Stimulated activated memory B cell treated with anti-CD40 and anti-IgM and Interleukin-4, amounts not matched to agents 10 μg/mL and 1 μg/mL and 100 μg/mL, for 72 hours (primary cell): Measurements from ENCODE around the gene PER3.

Source experiments
- ATAC-seq: fragments of 150-1000 bp; cut with Tn5 transposase; 2 replicates; pipeline ENCODE4 v1.10.0; 2021
- H3K27ac Mint-ChIP-seq: one replicate; pipeline ENCODE4 v1.8.0; 2022; ENCODE audit warnings: mild to moderate bottlenecking, mixed read lengths
- H3K27me3 Mint-ChIP-seq: one replicate; pipeline ENCODE4 v1.8.0; 2022; ENCODE audit warnings: mixed read lengths
- H3K36me3 Mint-ChIP-seq: one replicate; pipeline ENCODE4 v1.8.0; 2022; ENCODE audit warnings: mixed read lengths
- H3K4me1 Mint-ChIP-seq: one replicate; pipeline ENCODE4 v1.8.0; 2022; ENCODE audit warnings: mixed read lengths
- H3K4me3 Mint-ChIP-seq: one replicate; pipeline ENCODE4 v1.8.0; 2022; ENCODE audit warnings: mild to moderate bottlenecking, moderate library complexity, mixed read lengths
- H3K9me3 Mint-ChIP-seq: one replicate; pipeline ENCODE4 v1.8.0; 2022; ENCODE audit warnings: mixed read lengths

PER3 gene

GRCh38 chr1:7842517-7842916, 58.4 kb downstream of the PER3 start:
- ATAC-seq: no peak
- Mint-ChIP-seq H3K9me3 (peaks cover 13% of the 10 kb centered on the region), H3K4me3 (no peak overlapping the region), H3K36me3 (peaks cover 43% of the 10 kb centered on the region), H3K27ac (no peak overlapping the region), H3K27me3 (no peaks in the 10 kb centered on the region), H3K4me1 (no peaks in the 10 kb centered on the region)

- no peak for ATAC-seq
- peaks cover 2% of the 10 kb centered on the region for H3K27me3 Mint-ChIP-seq
- H3K4me3 Mint-ChIP-seq: no peak overlapping the region
- H3K36me3 Mint-ChIP-seq: peaks cover 10% of the 10 kb centered on the region
- peaks cover 2% of the 10 kb centered on the region for H3K9me3 Mint-ChIP-seq
- no peaks in the 10 kb centered on the region for H3K4me1 Mint-ChIP-seq
- no peak overlapping the region for H3K27ac Mint-ChIP-seq
These were observed 61.7 kb downstream of the PER3 start for GRCh38 chr1:7845761-7846160.

GRCh38 chr1:7846656-7847055, 62.6 kb downstream of the PER3 start:
- Mint-ChIP-seq H3K4me1 (no peaks in the 10 kb centered on the region), H3K4me3 (no peak overlapping the region), H3K27ac (no peak overlapping the region), H3K9me3 (no peaks in the 10 kb centered on the region), H3K36me3 (peaks cover 7% of the 10 kb centered on the region), H3K27me3 (peaks cover 11% of the 10 kb centered on the region)
- ATAC-seq: no peak

- H3K27ac Mint-ChIP-seq: no peak overlapping the region
- H3K27me3 Mint-ChIP-seq: peaks cover 12% of the 10 kb centered on the region
- ATAC-seq: no peak
These were observed 63.5 kb downstream of the PER3 start for GRCh38 chr1:7847599-7847998.

GRCh38 chr1:7850786-7851185, 66.7 kb downstream of the PER3 start:
- H3K9me3 Mint-ChIP-seq: no peaks in the 10 kb centered on the region
- H3K27ac Mint-ChIP-seq: no peak overlapping the region
- peaks cover 21% of the 10 kb centered on the region for H3K27me3 Mint-ChIP-seq
- no peaks in the 10 kb centered on the region for H3K4me1 Mint-ChIP-seq
- no peak for ATAC-seq
- no peaks in the 10 kb centered on the region for H3K36me3 Mint-ChIP-seq
- no peak overlapping the region for H3K4me3 Mint-ChIP-seq

More at GRCh38 chr1:7847599-7847998, 63.5 kb downstream of the PER3 start:
- Mint-ChIP-seq H3K4me3 (no peak overlapping the region), H3K36me3 (peaks cover 7% of the 10 kb centered on the region), H3K4me1 (no peaks in the 10 kb centered on the region), H3K9me3 (no peaks in the 10 kb centered on the region)

GRCh38 chr1:7852804-7853683, 69.0 kb downstream of the PER3 start, which contains the start of gene UTS2:
Gene UTS2, minus strand, starts transcription at chr1:7853065. Its CDS starts 62 bp downstream, at chr1:7853003.
- peaks cover 12% of the 10 kb centered on the region for H3K4me1 Mint-ChIP-seq
- H3K27me3 Mint-ChIP-seq: peaks cover 21% of the 10 kb centered on the region
- H3K9me3 Mint-ChIP-seq: no peaks in the 10 kb centered on the region
- no peak within 1 kb of the TSS for H3K27ac Mint-ChIP-seq
- H3K36me3 Mint-ChIP-seq: no peaks in the 10 kb centered on the region
- ATAC-seq: no peak
- H3K4me3 Mint-ChIP-seq: no peak within 1 kb of the TSS

GRCh38 chr1:7853684-7854026, 69.6 kb downstream of the PER3 start:
- Mint-ChIP-seq H3K27me3 (peaks cover 21% of the 10 kb centered on the region), H3K9me3 (no peaks in the 10 kb centered on the region), H3K4me3 (no peak overlapping the region), H3K27ac (no peak overlapping the region), H3K4me1 (peaks cover 12% of the 10 kb centered on the region), H3K36me3 (no peaks in the 10 kb centered on the region)
- ATAC-seq: no peak

- H3K36me3 Mint-ChIP-seq: no peaks in the 10 kb centered on the region
- H3K9me3 Mint-ChIP-seq: no peaks in the 10 kb centered on the region
- H3K27me3 Mint-ChIP-seq: peaks cover 13% of the 10 kb centered on the region
- peaks cover 12% of the 10 kb centered on the region for H3K4me1 Mint-ChIP-seq
- peak; percentile 41 for ATAC-seq
- no peak overlapping the region for H3K4me3 Mint-ChIP-seq
- H3K27ac Mint-ChIP-seq: no peak overlapping the region
These were observed 72.3 kb downstream of the PER3 start for GRCh38 chr1:7856345-7856744.

GRCh38 chr1:7857000-7857399, 72.9 kb downstream of the PER3 start:
- Mint-ChIP-seq H3K36me3 (no peaks in the 10 kb centered on the region), H3K27ac (no peak overlapping the region), H3K9me3 (no peaks in the 10 kb centered on the region), H3K4me3 (no peak overlapping the region), H3K4me1 (peaks cover 12% of the 10 kb centered on the region), H3K27me3 (peaks cover 9% of the 10 kb centered on the region)
- no peak for ATAC-seq

- Mint-ChIP-seq H3K36me3 (no peaks in the 10 kb centered on the region), H3K9me3 (no peaks in the 10 kb centered on the region), H3K27me3 (peaks cover 5% of the 10 kb centered on the region), H3K4me3 (no peak overlapping the region), H3K4me1 (peaks cover 12% of the 10 kb centered on the region), H3K27ac (no peak overlapping the region)
- ATAC-seq: no peak
These were observed 73.9 kb downstream of the PER3 start for GRCh38 chr1:7857985-7858384.

- no peaks in the 10 kb centered on the region for H3K27me3 Mint-ChIP-seq
- no peak overlapping the region for H3K4me3 Mint-ChIP-seq
- no peaks in the 10 kb centered on the region for H3K9me3 Mint-ChIP-seq
- no peak for ATAC-seq
- H3K27ac Mint-ChIP-seq: no peak overlapping the region
- H3K36me3 Mint-ChIP-seq: no peaks in the 10 kb centered on the region
- H3K4me1 Mint-ChIP-seq: peaks cover 12% of the 10 kb centered on the region
These were observed 75.3 kb downstream of the PER3 start for GRCh38 chr1:7859406-7859805.

GRCh38 chr1:7860130-7860529, 76.0 kb downstream of the PER3 start:
- ATAC-seq: no peak
- Mint-ChIP-seq H3K27me3 (no peaks in the 10 kb centered on the region), H3K4me1 (peaks cover 12% of the 10 kb centered on the region), H3K27ac (no peak overlapping the region), H3K36me3 (no peaks in the 10 kb centered on the region), H3K9me3 (no peaks in the 10 kb centered on the region), H3K4me3 (no peak overlapping the region)

GRCh38 chr1:7861452-7861851, 77.4 kb downstream of the PER3 start:
- H3K27ac Mint-ChIP-seq: no peak overlapping the region
- no peak for ATAC-seq
- no peaks in the 10 kb centered on the region for H3K9me3 Mint-ChIP-seq
- peaks cover 10% of the 10 kb centered on the region for H3K27me3 Mint-ChIP-seq
- peaks cover 7% of the 10 kb centered on the region for H3K4me1 Mint-ChIP-seq
- no peaks in the 10 kb centered on the region for H3K36me3 Mint-ChIP-seq
- no peak overlapping the region for H3K4me3 Mint-ChIP-seq

- Mint-ChIP-seq H3K9me3 (no peaks in the 10 kb centered on the region), H3K36me3 (no peaks in the 10 kb centered on the region), H3K4me3 (no peak overlapping the region), H3K4me1 (no peaks in the 10 kb centered on the region), H3K27me3 (peaks cover 20% of the 10 kb centered on the region), H3K27ac (no peak overlapping the region)
- no peak for ATAC-seq
These were observed 78.3 kb downstream of the PER3 start for GRCh38 chr1:7862211-7863060.

- peaks cover 28% of the 10 kb centered on the region for H3K27me3 Mint-ChIP-seq
- H3K9me3 Mint-ChIP-seq: peaks cover 2% of the 10 kb centered on the region
- H3K4me1 Mint-ChIP-seq: no peaks in the 10 kb centered on the region
- no peak overlapping the region for H3K4me3 Mint-ChIP-seq
- no peak overlapping the region for H3K27ac Mint-ChIP-seq
- no peaks in the 10 kb centered on the region for H3K36me3 Mint-ChIP-seq
- no peak for ATAC-seq
These were observed 79.8 kb downstream of the PER3 start for GRCh38 chr1:7863756-7864328.
